Right lobe of liver (tissue), 6 donors: ENCODE results near the gene AHDC1. TPM values are rescaled to one million over a fixed set of nuclear protein-coding genes. Genes with fewer than 3 reads are reported as not detected.
A peak's percentile ranks its signal among the peaks of the same experiment; 100 is the strongest.

ENCODE experiments used
- ATAC-seq, 4 donors: fragments of 200-7000 bp; cut with Tn5 transposase; one replicate each; pipeline ENCODE4 v1.9.1; 2020; ENCODE audit warnings: mild to moderate bottlenecking in 4 of 4, moderate library complexity in 4 of 4
- DNase-seq, 3 donors: peaks; one replicate each; pipeline ENCODE4 v3.0.0-alpha.2; 2020
- H3K27ac ChIP-seq, 3 donors: fragments of 200-600 bp; one replicate each; pipeline ENCODE4 v1.8.0; 2022
- H3K27me3 ChIP-seq, 2 donors: fragments of 200-600 bp; one replicate each; pipeline ENCODE4 v1.8.0; 2022
- H3K36me3 ChIP-seq, 4 donors: fragments of 200-600 bp; sonication (generic) in 1 of 4; one replicate each; pipeline versions ENCODE4 v1.5.1 to v1.8.0; 2017 to 2022; ENCODE audit warnings: control low read depth in 1 of 4
- H3K4me1 ChIP-seq, 4 donors: fragments of 200-600 bp; sonication (generic) in 1 of 4; one replicate each; pipeline versions ENCODE4 v1.5.1 to v1.8.0; 2017 to 2022; ENCODE audit warnings: control low read depth in 1 of 4
- H3K4me3 ChIP-seq, 3 donors: fragments of 200-600 bp; one replicate each; pipeline ENCODE4 v1.8.0; 2022
- H3K9me3 ChIP-seq, 4 donors: fragments of 200-600 bp; sonication (generic) in 1 of 4; one replicate each; pipeline versions ENCODE4 v1.5.1 to v1.8.0; 2017 to 2022; ENCODE audit warnings: control low read depth in 1 of 4
- CTCF ChIP-seq, 4 donors: fragments of 200-600 bp in 3 of 4; fragments of 450-650 bp in 1 of 4; IDR thresholded peaks; one replicate each; pipeline versions ENCODE4 v1.5.1 to v1.8.0; 2016 to 2022; ENCODE audit warnings: antibody characterized with exemption in 4 of 4, mild to moderate bottlenecking in 2 of 4
- POLR2A ChIP-seq: fragments of 450-650 bp; IDR thresholded peaks from one replicate; pipeline ENCODE4 v1.6.1; 2017; ENCODE audit warnings: antibody characterized with exemption, mild to moderate bottlenecking
- WGBS: methylation state at CpG from one replicate; pipeline ENCODE4 v1.1.6; 2018; ENCODE audit warnings: low coverage, low lambda C conversion rate; ENCODE audit not compliant: insufficient coverage; ENCODE audit errors: missing lambda C conversion rate; 5-methylcytosine and 5-hydroxymethylcytosine counted together
- intact Hi-C, 2 donors: fragments of 100-400 bp; cut with DNase I; formaldehyde crosslinking; loops; one replicate each; pipeline versions ENCODE4 v1.11.2 to v1.14.1; 2022
- total RNA-seq, 6 experiments: library from RNA; depleted of rRNA in 2 of 6; stranded (reverse); fragments of >200 nt in 2 of 6; fragmentation: NEBNext Ultra II Directional in 3 of 6; extraction: Animal tissue kit (Norgen Biotek cat#: 25700) in 3 of 6; gene quantifications; one replicate each; pipeline versions ENCODE4 v1.1.0 to v1.2.4, GENCODE V29; 2016 to 2023
- donor health status: DM: no; HTN: yes; CAD: no.
- donor health status: DM: no; HTN: no; CAD: no.
- donor health status: DM: no; HTN: no; CAD: no.
- donor health status: DM: no; HTN: yes; CAD: no.
- donor health status: DM: no; HTN: yes; CAD: no.

The AHDC1 gene
- total RNA-seq, 6 experiments from 2014 or later = 5.5 to 21.3 (median 10.9) TPM

GRCh38 chr1:27577504-27578188 is 26.3 kb downstream of the AHDC1 start:
- Histone ChIP-seq H3K27ac (no peak overlapping the region), H3K27me3 (no peaks in the 10 kb centered on the region), H3K4me3 (no peak overlapping the region), H3K9me3 (no peaks in the 10 kb centered on the region), H3K36me3 (no peaks in the 10 kb centered on the region), H3K4me1 (peaks cover 0 to 30% (median 17%) of the 10 kb centered on the region in 4 donors)
- DNase-seq = no peak
- WGBS = no CpG with 5 or more reads among the region's 4 CpGs
- TF ChIP-seq CTCF (IDR thresholded peaks at IDR 0.05) (no peak), POLR2A (no peak)
- intact Hi-C loops = no loop called here
- no peak for ATAC-seq

- no peak for TF ChIP-seq CTCF (IDR thresholded peaks at IDR 0.05)
- H3K9me3 ChIP-seq = no peaks in the 10 kb centered on the region
- intact Hi-C loops = no loop called here
- ATAC-seq = no peak
- no peaks in the 10 kb centered on the region for H3K36me3 ChIP-seq
- H3K27ac ChIP-seq = no peak overlapping the region
- H3K4me1 ChIP-seq = peaks cover 0 to 38% (median 19%) of the 10 kb centered on the region in 4 donors
- no peak for DNase-seq
- WGBS = 43% methylated on average over 4 of the region's 7 CpGs
- H3K27me3 ChIP-seq = no peaks in the 10 kb centered on the region
- no peak overlapping the region for H3K4me3 ChIP-seq
These were observed 27.1 kb downstream of the AHDC1 start for GRCh38 chr1:27576806-27577227.

- Histone ChIP-seq H3K4me3 (peak overlapping the region; percentile 12 to 49 (median 46)), H3K36me3 (no peaks in the 10 kb centered on the region), H3K27ac (peak overlapping the region in 2 of 3 donors; percentile 37 to 49), H3K4me1 (peaks cover 0 to 35% (median 18%) of the 10 kb centered on the region in 4 donors), H3K9me3 (no peaks in the 10 kb centered on the region), H3K27me3 (no peaks in the 10 kb centered on the region)
- ATAC-seq (peak; percentile 66 to 85 (median 77)), DNase-seq (peak in 2 of 3 donors; percentile 66 to 72)
- intact Hi-C loops = no loop called here
- peak in 3 of 4 donors; percentile 8 to 30 (median 9) for TF ChIP-seq CTCF (IDR thresholded peaks at IDR 0.05)
- no peak for TF ChIP-seq POLR2A
- WGBS = 29% methylated on average over 4 of the region's 44 CpGs
These were observed 28.1 kb downstream of the AHDC1 start for GRCh38 chr1:27575840-27576331.

GRCh38 chr1:27574871-27575831 is 28.8 kb downstream of the AHDC1 start:
- Histone ChIP-seq H3K36me3 (no peaks in the 10 kb centered on the region), H3K27ac (peak overlapping the region in 2 of 3 donors; percentile 10 to 37), H3K4me1 (peaks cover 0 to 35% (median 18%) of the 10 kb centered on the region in 4 donors), H3K27me3 (no peaks in the 10 kb centered on the region), H3K4me3 (peak overlapping the region; percentile 12 to 49 (median 46)), H3K9me3 (no peaks in the 10 kb centered on the region)
- WGBS = 61% methylated on average over 6 of the region's 83 CpGs
- TF ChIP-seq CTCF (IDR thresholded peaks at IDR 0.05) (peak in 2 of 4 donors; percentile 5 to 10), POLR2A (no peak)
- DNase-seq (peak in 1 of 3 donors; percentile 74), ATAC-seq (peak; percentile 33 to 58 (median 42))
- intact Hi-C loops = no loop called here
